Activated naive CD8-positive, alpha-beta T cell treated with anti-CD3 and anti-CD28 coated beads for 36 hours (primary cell): ENCODE measurements around the gene COA8. TPM values are rescaled to one million over a fixed set of nuclear protein-coding genes. Genes with fewer than 3 reads are reported as not detected.

Source experiments
- DNase-seq: peaks from one replicate; pipeline ENCODE4 v3.0.0; 2021
- H3K27ac Mint-ChIP-seq: one replicate; pipeline ENCODE4 v1.8.0; 2022; ENCODE audit warnings: mild to moderate bottlenecking, moderate library complexity, mixed read lengths
- H3K27me3 Mint-ChIP-seq: one replicate; pipeline ENCODE4 v1.8.0; 2022; ENCODE audit warnings: mild to moderate bottlenecking, mixed read lengths
- H3K36me3 Mint-ChIP-seq: one replicate; pipeline ENCODE4 v1.8.0; 2021; ENCODE audit warnings: mild to moderate bottlenecking, mixed read lengths
- H3K4me1 Mint-ChIP-seq: one replicate; pipeline ENCODE4 v1.8.0; 2021; ENCODE audit warnings: mixed read lengths
- H3K4me3 Mint-ChIP-seq: one replicate; pipeline ENCODE4 v1.8.0; 2022; ENCODE audit warnings: mild to moderate bottlenecking, moderate library complexity, mixed read lengths
- H3K9me3 Mint-ChIP-seq: one replicate; pipeline ENCODE4 v1.8.0; 2022; ENCODE audit warnings: mixed read lengths
- total RNA-seq, 2 experiments: library from RNA; stranded (reverse); gene quantifications; one replicate each; pipeline ENCODE4 v1.2.3, GENCODE V29; 2021

Gene COA8
- total RNA-seq, 2 experiments from 2014 or later: 42.9 to 44.2 TPM

DNA sequence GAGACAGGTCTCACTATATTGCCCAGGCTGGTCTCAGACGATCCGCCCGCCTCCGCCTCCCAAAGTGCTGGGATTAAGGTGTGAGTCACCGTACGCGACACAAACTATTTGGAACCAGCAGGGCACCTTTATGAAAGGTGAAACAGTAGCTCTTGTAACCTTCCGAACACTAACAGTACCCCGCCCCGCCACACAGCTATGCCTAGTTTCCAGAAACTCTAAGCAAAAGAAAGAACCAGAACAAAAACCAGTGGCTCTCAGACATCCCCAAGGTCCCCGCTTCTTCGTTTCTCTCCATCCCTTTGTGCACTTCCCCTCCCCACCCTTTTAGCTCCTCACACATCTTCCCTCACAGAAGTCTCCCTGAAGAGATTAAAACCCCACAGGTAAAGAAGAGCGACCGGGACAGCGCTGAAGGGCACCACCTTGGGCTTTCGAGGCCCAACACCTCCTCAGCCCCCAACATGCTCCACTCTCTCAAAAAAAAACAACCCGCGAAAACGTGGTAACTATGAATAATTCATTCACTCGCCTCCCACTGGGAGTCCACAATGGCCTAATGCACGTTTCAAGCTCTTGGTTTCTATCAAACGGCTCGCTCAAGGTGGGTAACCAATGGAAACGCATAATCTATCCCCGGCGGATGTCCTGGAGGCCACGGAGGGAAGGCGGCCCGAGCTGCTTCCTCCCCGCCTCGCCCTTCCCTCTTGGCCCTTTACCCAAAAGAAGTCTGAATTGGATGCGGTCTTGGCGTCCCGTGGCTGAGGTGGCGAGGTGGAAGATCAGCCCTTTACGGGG is 1.2 kb upstream of the COA8 start:
- Mint-ChIP-seq H3K36me3 (peaks cover 28% of the 10 kb centered on the region), H3K9me3 (no peaks in the 10 kb centered on the region), H3K4me3 (peak overlapping the region; percentile 97), H3K27me3 (no peaks in the 10 kb centered on the region), H3K4me1 (peaks cover 58% of the 10 kb centered on the region), H3K27ac (peak overlapping the region; percentile 93)
- peak; percentile 63 for DNase-seq

- peak overlapping the region; percentile 97 for H3K4me3 Mint-ChIP-seq
- H3K27me3 Mint-ChIP-seq: no peaks in the 10 kb centered on the region
Measured at GRCh38 chr14:103562179-103562428, 656 bp upstream of the COA8 start.

GRCh38 chr14:103563226-103563620 is 463 bp downstream of the COA8 start:
- no peak for DNase-seq
- H3K36me3 Mint-ChIP-seq: peaks cover 28% of the 10 kb centered on the region
- H3K4me1 Mint-ChIP-seq: peaks cover 59% of the 10 kb centered on the region
- no peaks in the 10 kb centered on the region for H3K27me3 Mint-ChIP-seq
- peak overlapping the region; percentile 98 for H3K4me3 Mint-ChIP-seq
- H3K9me3 Mint-ChIP-seq: no peaks in the 10 kb centered on the region
- peak overlapping the region; percentile 83 for H3K27ac Mint-ChIP-seq

More at GRCh38 chr14:103562179-103562428, 656 bp upstream of the COA8 start:
- Mint-ChIP-seq H3K9me3 (no peaks in the 10 kb centered on the region), H3K36me3 (peaks cover 28% of the 10 kb centered on the region), H3K27ac (peak overlapping the region; percentile 93), H3K4me1 (peaks cover 59% of the 10 kb centered on the region)
- peak; percentile 71 for DNase-seq

DNA sequence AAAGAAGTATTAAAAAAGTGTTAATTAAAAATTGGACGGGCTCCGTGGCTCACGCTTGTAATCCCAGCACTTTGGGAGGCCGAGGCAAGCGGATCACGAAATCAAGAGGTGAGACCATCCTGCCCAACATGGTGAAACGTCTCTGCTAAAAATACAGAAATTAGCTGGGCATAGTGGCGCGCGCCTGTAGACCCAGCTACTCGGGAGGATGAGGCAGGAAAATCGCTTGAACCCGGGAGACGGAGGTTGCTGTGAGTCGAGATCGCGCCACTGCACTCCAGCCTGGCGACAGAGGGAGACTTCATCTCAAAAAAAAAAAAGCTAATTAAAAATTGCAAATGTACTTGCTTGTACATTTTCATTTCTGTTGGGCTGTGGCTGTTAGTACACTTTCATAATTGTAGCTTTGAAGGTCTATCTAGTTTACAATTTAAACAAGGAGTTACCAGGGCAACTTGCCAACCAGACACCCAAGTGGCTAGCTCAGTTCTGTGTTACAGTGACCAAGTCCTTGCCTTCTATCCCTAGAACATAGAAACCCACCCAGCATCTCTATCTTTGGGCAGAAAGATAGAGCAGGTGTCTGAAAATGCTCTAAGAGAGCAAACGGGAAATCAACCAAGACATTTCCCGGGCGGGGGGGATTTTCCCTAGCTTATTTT is 1.2 kb downstream of the COA8 start:
- Mint-ChIP-seq H3K36me3 (peaks cover 28% of the 10 kb centered on the region), H3K4me3 (peak overlapping the region; percentile 98), H3K4me1 (peaks cover 51% of the 10 kb centered on the region), H3K27me3 (no peaks in the 10 kb centered on the region), H3K9me3 (no peaks in the 10 kb centered on the region), H3K27ac (no peak overlapping the region)
- DNase-seq: no peak

DNA sequence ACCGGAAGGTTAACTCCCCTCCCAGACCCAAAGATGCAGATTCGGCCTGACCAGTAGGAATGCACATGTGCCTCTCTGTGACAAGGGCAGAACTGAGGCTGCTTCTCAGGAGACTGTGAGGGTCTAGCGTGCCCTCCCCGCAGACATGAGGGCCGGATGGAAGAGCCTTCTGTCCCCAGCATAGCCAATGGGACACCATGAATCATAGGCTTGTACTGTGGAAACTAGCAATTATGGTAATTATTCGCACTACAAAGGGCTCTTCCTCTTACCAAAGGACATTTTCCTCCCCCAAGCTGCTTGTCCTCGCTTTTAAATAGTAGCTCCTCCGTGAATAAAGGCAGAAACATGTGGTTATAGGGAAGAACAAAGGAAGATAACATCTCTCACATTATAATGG is 6.2 kb downstream of the COA8 start:
- H3K27me3 Mint-ChIP-seq: no peaks in the 10 kb centered on the region
- H3K36me3 Mint-ChIP-seq: no peaks in the 10 kb centered on the region
- no peaks in the 10 kb centered on the region for H3K9me3 Mint-ChIP-seq
- no peak overlapping the region for H3K4me3 Mint-ChIP-seq
- no peak for DNase-seq
- H3K4me1 Mint-ChIP-seq: peaks cover 17% of the 10 kb centered on the region
- no peak overlapping the region for H3K27ac Mint-ChIP-seq

DNA sequence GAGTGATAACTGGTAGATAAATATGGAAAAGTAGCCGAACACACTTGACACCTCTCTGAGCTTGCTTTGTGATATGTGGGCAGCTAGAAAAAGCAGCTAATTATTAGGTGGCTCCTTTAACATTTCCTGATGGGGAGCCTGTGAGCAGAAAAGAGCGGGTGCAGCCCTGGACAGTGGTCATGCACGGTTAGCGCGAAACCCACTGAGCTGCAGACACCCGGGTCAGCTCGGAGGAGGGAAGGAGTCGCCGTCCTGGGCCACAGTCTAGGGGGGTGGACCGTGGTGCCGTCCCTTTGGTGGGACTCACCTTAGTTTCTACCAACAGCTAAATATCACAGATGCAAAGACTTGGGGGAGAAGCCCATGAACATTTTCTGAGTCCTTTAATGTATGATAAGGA is 6.6 kb downstream of the COA8 start:
- no peak overlapping the region for H3K27ac Mint-ChIP-seq
- peaks cover 14% of the 10 kb centered on the region for H3K4me1 Mint-ChIP-seq
- no peaks in the 10 kb centered on the region for H3K9me3 Mint-ChIP-seq
- no peak for DNase-seq
- H3K36me3 Mint-ChIP-seq: peaks cover under 1% of the 10 kb centered on the region
- H3K27me3 Mint-ChIP-seq: no peaks in the 10 kb centered on the region
- H3K4me3 Mint-ChIP-seq: no peak overlapping the region

DNA sequence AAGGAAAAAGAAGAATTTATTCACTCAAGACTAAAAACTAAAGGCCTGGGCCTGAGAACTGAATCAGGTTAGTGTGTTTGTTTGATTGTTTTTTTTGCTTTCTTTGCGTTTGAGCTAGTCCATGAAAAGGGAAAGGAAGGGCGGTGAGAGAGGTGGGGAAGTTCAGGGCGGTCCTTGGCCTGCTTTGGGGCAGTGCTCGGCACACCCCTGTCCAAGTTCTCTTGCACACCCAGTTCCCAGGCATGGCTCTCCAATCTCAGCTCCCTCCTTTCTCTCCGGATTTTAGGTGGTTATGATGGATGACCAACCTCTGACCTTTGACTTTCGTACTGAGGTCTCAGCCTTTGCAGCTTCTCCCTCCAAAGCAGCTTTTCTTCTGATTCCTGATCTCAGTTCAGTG is 11.3 kb downstream of the COA8 start:
- peaks cover 7% of the 10 kb centered on the region for H3K36me3 Mint-ChIP-seq
- no peak overlapping the region for H3K4me3 Mint-ChIP-seq
- DNase-seq: no peak
- no peaks in the 10 kb centered on the region for H3K9me3 Mint-ChIP-seq
- H3K27ac Mint-ChIP-seq: no peak overlapping the region
- no peaks in the 10 kb centered on the region for H3K27me3 Mint-ChIP-seq
- H3K4me1 Mint-ChIP-seq: no peaks in the 10 kb centered on the region

GRCh38 chr14:103574707-103575285 is 12.0 kb downstream of the COA8 start:
- Mint-ChIP-seq H3K4me3 (no peak overlapping the region), H3K27ac (no peak overlapping the region), H3K4me1 (no peaks in the 10 kb centered on the region), H3K9me3 (no peaks in the 10 kb centered on the region), H3K27me3 (no peaks in the 10 kb centered on the region), H3K36me3 (peaks cover 7% of the 10 kb centered on the region)
- no peak for DNase-seq

GRCh38 chr14:103576371-103577024 is 13.7 kb downstream of the COA8 start:
- Mint-ChIP-seq H3K4me3 (no peak overlapping the region), H3K36me3 (peaks cover 7% of the 10 kb centered on the region), H3K9me3 (no peaks in the 10 kb centered on the region), H3K27ac (peak overlapping the region; percentile 34), H3K4me1 (no peaks in the 10 kb centered on the region), H3K27me3 (no peaks in the 10 kb centered on the region)
- no peak for DNase-seq

- no peak overlapping the region for H3K4me3 Mint-ChIP-seq
Measured at GRCh38 chr14:103578401-103579075, 15.8 kb downstream of the COA8 start.

GRCh38 chr14:103581206-103581605 is 18.4 kb downstream of the COA8 start:
- Mint-ChIP-seq H3K9me3 (no peaks in the 10 kb centered on the region), H3K4me1 (no peaks in the 10 kb centered on the region), H3K27ac (no peak overlapping the region), H3K36me3 (no peaks in the 10 kb centered on the region), H3K27me3 (no peaks in the 10 kb centered on the region), H3K4me3 (no peak overlapping the region)
- no peak for DNase-seq

More at GRCh38 chr14:103578401-103579075, 15.8 kb downstream of the COA8 start:
- Mint-ChIP-seq H3K4me1 (no peaks in the 10 kb centered on the region), H3K36me3 (peaks cover 7% of the 10 kb centered on the region), H3K27me3 (no peaks in the 10 kb centered on the region), H3K27ac (no peak overlapping the region), H3K9me3 (no peaks in the 10 kb centered on the region)
- DNase-seq: no peak

DNA sequence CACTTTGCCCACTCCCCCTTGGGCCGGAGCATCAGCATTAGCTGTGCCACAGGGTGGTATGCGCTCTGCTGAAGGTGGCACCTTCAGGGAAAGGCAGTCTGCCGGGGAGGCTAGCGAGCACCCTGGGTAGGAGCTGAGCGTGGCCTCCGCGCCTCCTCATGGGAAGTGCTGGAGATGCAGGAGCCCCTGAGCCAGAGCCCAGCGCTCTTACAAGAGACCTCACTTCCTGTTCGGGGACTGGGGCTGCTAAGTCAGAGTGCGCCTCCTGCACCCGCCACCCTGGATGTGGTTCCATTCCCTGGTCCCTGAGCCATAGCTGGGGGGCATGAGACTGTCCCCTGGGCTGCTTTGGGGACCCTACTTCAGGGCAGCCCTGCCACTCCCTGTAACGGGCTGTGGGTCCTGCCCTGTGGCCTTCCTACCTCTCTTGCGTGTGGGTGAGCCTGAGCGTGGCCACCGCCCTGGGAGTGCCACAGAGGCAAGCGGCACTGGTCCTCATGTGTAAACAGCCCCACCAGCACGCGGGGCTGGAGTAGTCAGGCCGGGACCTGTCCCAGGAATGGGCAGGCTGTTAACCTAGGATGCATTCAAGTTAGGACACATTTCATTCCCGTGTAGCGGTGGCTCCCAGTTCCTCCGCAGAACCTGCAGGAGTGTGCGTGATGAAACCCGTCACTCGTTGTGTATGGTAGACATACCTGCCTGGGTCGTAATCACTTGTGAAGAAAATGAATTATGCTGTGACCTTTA is 19.4 kb downstream of the COA8 start:
- H3K4me3 Mint-ChIP-seq: no peak overlapping the region
- DNase-seq: no peak
- no peak overlapping the region for H3K27ac Mint-ChIP-seq
- peaks cover 2% of the 10 kb centered on the region for H3K4me1 Mint-ChIP-seq
- peaks cover 3% of the 10 kb centered on the region for H3K36me3 Mint-ChIP-seq
- no peaks in the 10 kb centered on the region for H3K27me3 Mint-ChIP-seq
- no peaks in the 10 kb centered on the region for H3K9me3 Mint-ChIP-seq

GRCh38 chr14:103584326-103584915 is 21.7 kb downstream of the COA8 start:
- H3K27ac Mint-ChIP-seq: no peak overlapping the region
- peaks cover 2% of the 10 kb centered on the region for H3K4me1 Mint-ChIP-seq
- no peaks in the 10 kb centered on the region for H3K9me3 Mint-ChIP-seq

DNA sequence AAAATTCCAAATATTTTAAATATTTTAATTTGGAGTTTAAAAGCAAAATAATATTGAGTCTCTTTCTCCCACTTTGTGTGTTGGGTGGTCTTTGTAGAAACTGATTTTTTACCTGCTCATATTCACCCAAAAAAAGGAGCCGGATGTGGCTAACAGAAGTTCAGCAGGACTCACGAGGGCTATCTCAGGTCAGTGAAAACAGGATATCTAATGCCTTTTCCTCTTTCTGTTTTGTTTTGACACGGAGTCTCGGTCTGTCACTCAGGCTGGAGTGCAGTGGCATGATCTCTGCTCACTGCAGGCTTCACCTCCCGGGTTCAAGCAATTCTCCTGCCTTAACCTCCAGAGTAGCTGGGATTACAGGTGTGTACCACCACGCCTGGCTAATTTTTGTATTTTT is 30.8 kb downstream of the COA8 start:
- Mint-ChIP-seq H3K27me3 (no peaks in the 10 kb centered on the region), H3K27ac (peak overlapping the region; percentile 16), H3K36me3 (peaks cover 3% of the 10 kb centered on the region), H3K4me3 (no peak overlapping the region), H3K9me3 (no peaks in the 10 kb centered on the region), H3K4me1 (peaks cover 2% of the 10 kb centered on the region)
- no peak for DNase-seq

More at GRCh38 chr14:103584326-103584915, 21.7 kb downstream of the COA8 start:
- Mint-ChIP-seq H3K27me3 (no peaks in the 10 kb centered on the region), H3K4me3 (no peak overlapping the region), H3K36me3 (peaks cover 7% of the 10 kb centered on the region)
- no peak for DNase-seq
